ENCODE measurements around the gene WDR45.

DNA sequence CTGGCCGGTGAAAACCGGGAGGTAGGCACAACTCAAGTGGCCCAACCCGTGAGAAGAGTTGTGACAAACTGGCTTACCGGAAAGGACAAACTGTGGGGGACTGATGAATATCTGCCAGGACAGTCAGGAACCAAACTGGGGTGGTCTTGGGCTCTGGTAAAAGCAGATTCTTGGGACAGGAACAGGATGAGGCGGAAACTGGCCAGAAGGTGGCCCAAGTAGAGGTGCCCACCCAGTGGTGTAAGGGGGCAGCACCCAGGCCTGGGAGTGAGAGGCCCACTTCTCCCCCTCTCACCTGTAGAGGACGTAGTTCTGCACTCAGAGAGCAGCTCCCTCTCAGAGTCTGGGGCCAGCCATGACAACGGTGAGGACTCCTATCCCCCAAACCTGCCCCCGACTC is 15.0 kb downstream of the WDR45 start:
- TF ChIP-seq CTCF (IDR thresholded peaks at IDR 0.05) (no peak), POLR2A (IDR thresholded peaks at IDR 0.05) (no peak), POLR2AphosphoS5 (IDR thresholded peaks at IDR 0.05) (no peak)
